Astrocyte (in vitro differentiated cells and primary cell): Measurements from ENCODE around the gene TMEM273.

Source experiments
- CTCF ChIP-seq: IDR thresholded peaks from 2 replicates; pipeline ENCODE4 v1.5.1; 2011; ENCODE audit warnings: low read depth, mild to moderate bottlenecking, inconsistent platforms, low read length, moderate library complexity; ENCODE audit not compliant: insufficient read depth
- EZH2 ChIP-seq: IDR thresholded peaks from 2 replicates; pipeline ENCODE4 v1.6.1; 2012; ENCODE audit warnings: mild to moderate bottlenecking, low read length, inconsistent platforms; ENCODE audit not compliant: insufficient read depth

GRCh38 chr10:49117376-49118070, 70.7 kb downstream of the TMEM273 start:
- no peak for TF ChIP-seq CTCF
- TF ChIP-seq EZH2, result no peak
